HEK293T (cell line): ENCODE measurements around the gene SKOR1.

Experiments used
- CTCF ChIA-PET: fragments of 350-600 bp; formaldehyde crosslinking; extraction: SDS; loops from one replicate; lab custom pipeline; 2021; ENCODE audit warnings: antibody characterized with exemption, inconsistent platforms; lab: Yijun Ruan, JAX
- POLR2A ChIA-PET: fragments of 350-600 bp; formaldehyde crosslinking; extraction: SDS; loops from one replicate; lab custom pipeline; 2020; ENCODE audit warnings: antibody characterized with exemption, inconsistent platforms; lab: Yijun Ruan, JAX
- DNase-seq: peaks from one replicate; pipeline ENCODE4 v3.0.0; 2012; ENCODE audit warnings: mixed read lengths; ENCODE audit errors: extremely low spot score
- ARNT ChIP-seq: fragments of 450-650 bp; IDR thresholded peaks from 2 replicates; pipeline ENCODE4 v1.6.1; 2017; ENCODE audit warnings: mild to moderate bottlenecking
- BHLHE40 ChIP-seq: fragments of 450-650 bp; IDR thresholded peaks from 2 replicates; pipeline ENCODE4 v1.6.1; 2016; ENCODE audit warnings: mild to moderate bottlenecking, moderate library complexity, borderline replicate concordance
- CTBP1 ChIP-seq: fragments of 450-650 bp; IDR thresholded peaks from 2 replicates; pipeline ENCODE4 v1.6.1; 2016; ENCODE audit warnings: borderline replicate concordance
- ELF4 ChIP-seq: fragments of 450-650 bp; IDR thresholded peaks from 2 replicates; pipeline ENCODE4 v1.6.1; 2017; ENCODE audit warnings: antibody characterized with exemption
- FOXA1 ChIP-seq: fragments of 450-650 bp; IDR thresholded peaks from 2 replicates; pipeline ENCODE4 v1.6.1; 2016; ENCODE audit warnings: mild to moderate bottlenecking
- FOXK2 ChIP-seq: fragments of 450-650 bp; IDR thresholded peaks from 2 replicates; pipeline ENCODE4 v1.6.1; 2016; ENCODE audit warnings: mild to moderate bottlenecking
- FOXM1 ChIP-seq: fragments of 450-650 bp; IDR thresholded peaks from 2 replicates; pipeline ENCODE4 v1.6.1; 2017; ENCODE audit warnings: mild to moderate bottlenecking, borderline replicate concordance
- HDGF ChIP-seq: fragments of 450-650 bp; IDR thresholded peaks from 2 replicates; pipeline ENCODE4 v1.6.1; 2017; ENCODE audit warnings: antibody characterized with exemption, borderline replicate concordance
- L3MBTL2 ChIP-seq: fragments of 450-650 bp; conservative IDR thresholded peaks from 2 replicates; pipeline ENCODE4 v1.6.1; 2016; ENCODE audit warnings: mild to moderate bottlenecking
- LEF1 ChIP-seq: fragments of 450-650 bp; IDR thresholded peaks from 2 replicates; pipeline ENCODE4 v1.6.1; 2017; ENCODE audit warnings: mild to moderate bottlenecking, borderline replicate concordance
- NFRKB ChIP-seq: fragments of 450-650 bp; IDR thresholded peaks from 2 replicates; pipeline ENCODE4 v1.6.1; 2016; ENCODE audit warnings: mild to moderate bottlenecking, moderate library complexity
- PKNOX1 ChIP-seq: fragments of 450-650 bp; IDR thresholded peaks from 2 replicates; pipeline ENCODE4 v1.6.1; 2016
- SP1 ChIP-seq: fragments of 450-650 bp; IDR thresholded peaks from 2 replicates; pipeline ENCODE4 v1.6.1; 2017
- SUZ12 ChIP-seq: fragments of 450-650 bp; IDR thresholded peaks from 2 replicates; pipeline ENCODE4 v1.6.1; 2016; ENCODE audit warnings: mild to moderate bottlenecking
- TARDBP ChIP-seq: fragments of 450-650 bp; IDR thresholded peaks from 2 replicates; pipeline ENCODE4 v1.6.1; 2016
- ZNF384 ChIP-seq: fragments of 450-650 bp; IDR thresholded peaks from 2 replicates; pipeline ENCODE4 v1.6.1; 2016

Gene SKOR1

GRCh38 chr15:67834581-67835296 lies 9.4 kb downstream of the SKOR1 start:
- TF ChIP-seq FOXA1 (no peak), BHLHE40 (no peak), LEF1 (no peak), NFRKB (no peak), ARNT (no peak), PKNOX1 (no peak), L3MBTL2 (no peak), SUZ12 (no peak), ELF4 (no peak), CTBP1 (no peak), HDGF (no peak), SP1 (no peak), FOXK2 (no peak), FOXM1 (no peak), TARDBP (no peak)
- DNase-seq = no peak
- POLR2A ChIA-PET = no interaction called here
- CTCF ChIA-PET = interaction anchor here (0.7 kb wide), 1 partner anchor 372 kb away, joined by 3 read pairs; no protein-coding TSS in a partner anchor

- ChIA-PET CTCF (interaction anchor here (0.6 to 1.1 kb wide), 8 partner anchors 12 to 1137 kb away, joined by 3 to 9 read pairs (median 3); no protein-coding TSS in a partner anchor), POLR2A (no interaction called here)
- DNase-seq = no peak
- TF ChIP-seq PKNOX1 = no peak
- TF ChIP-seq SUZ12 = no peak
- no peak for TF ChIP-seq L3MBTL2
- TF ChIP-seq FOXA1 = no peak
- TF ChIP-seq FOXK2 = no peak
- TF ChIP-seq TARDBP = no peak
- no peak for TF ChIP-seq BHLHE40
- TF ChIP-seq SP1 = no peak
- TF ChIP-seq LEF1 = no peak
- no peak for TF ChIP-seq CTBP1
- no peak for TF ChIP-seq ELF4
- TF ChIP-seq ZNF384 = no peak
- TF ChIP-seq HDGF = no peak
- no peak for TF ChIP-seq ARNT
- TF ChIP-seq NFRKB = no peak
- TF ChIP-seq FOXM1 = no peak
These were observed 10.2 kb downstream of the SKOR1 start for GRCh38 chr15:67835297-67836133.

DNA sequence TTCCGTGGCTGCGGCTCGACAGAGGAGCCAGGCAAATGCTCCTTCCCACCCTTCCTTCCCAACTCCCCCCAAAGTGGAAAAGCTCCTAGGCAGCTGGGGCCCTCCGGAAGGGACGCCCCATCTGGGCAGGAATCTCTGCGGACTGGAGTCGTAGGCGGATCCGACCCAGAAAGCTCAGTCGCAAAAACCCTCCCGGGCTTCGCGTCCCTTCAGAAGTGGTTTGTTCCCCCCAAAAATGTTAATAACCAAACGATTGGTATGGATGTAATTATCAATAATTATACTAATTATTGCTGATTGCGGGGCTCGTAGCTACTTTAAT lies 10.8 kb downstream of the SKOR1 start:
- ChIA-PET POLR2A (no interaction called here), CTCF (interaction anchor here (0.6 to 1.1 kb wide), 7 partner anchors 12 to 1138 kb away, joined by 3 to 9 read pairs (median 3); no protein-coding TSS in a partner anchor)
- no peak for TF ChIP-seq SUZ12
- TF ChIP-seq CTBP1 = no peak
- TF ChIP-seq SP1 = no peak
- no peak for TF ChIP-seq TARDBP
- TF ChIP-seq NFRKB = no peak
- no peak for TF ChIP-seq BHLHE40
- no peak for TF ChIP-seq FOXA1
- TF ChIP-seq L3MBTL2 = no peak
- no peak for TF ChIP-seq HDGF
- TF ChIP-seq PKNOX1 = no peak
- no peak for TF ChIP-seq ELF4
- TF ChIP-seq FOXK2 = no peak
- TF ChIP-seq FOXM1 = no peak
- no peak for TF ChIP-seq ARNT
- no peak for TF ChIP-seq ZNF384
- no peak for TF ChIP-seq LEF1
- DNase-seq = no peak

DNA sequence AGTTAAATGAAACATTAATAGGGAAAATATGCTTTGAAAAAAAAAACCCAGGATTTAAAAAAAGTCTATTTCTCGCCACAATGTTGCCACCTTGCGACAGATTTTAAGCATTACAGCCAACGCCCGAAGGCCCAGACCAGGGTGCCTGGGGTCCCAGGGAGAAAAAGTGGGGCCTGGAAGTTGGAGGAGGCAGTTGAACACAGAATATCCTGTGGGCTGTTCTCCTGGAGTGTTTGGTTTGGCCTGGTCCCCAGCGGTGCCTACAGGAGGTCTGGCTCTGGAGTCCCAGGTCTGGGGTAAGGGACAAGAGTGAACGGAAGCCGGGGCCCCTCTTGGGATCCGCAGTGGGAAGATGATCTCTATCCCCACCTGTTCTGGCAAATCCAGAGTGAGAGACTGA lies 11.2 kb downstream of the SKOR1 start:
- no peak for TF ChIP-seq HDGF
- peak; percentile 89 for TF ChIP-seq ZNF384
- ChIA-PET POLR2A (no interaction called here), CTCF (interaction anchor here (0.6 to 1.1 kb wide), 6 partner anchors 13 to 765 kb away, joined by 3 to 9 read pairs (median 3); no protein-coding TSS in a partner anchor)
- no peak for DNase-seq

- TF ChIP-seq HDGF = no peak
- no peak for TF ChIP-seq CTBP1
- TF ChIP-seq FOXM1 = no peak
- TF ChIP-seq SUZ12 = no peak
- no peak for TF ChIP-seq FOXK2
- no peak for TF ChIP-seq PKNOX1
- TF ChIP-seq L3MBTL2 = no peak
- TF ChIP-seq ELF4 = no peak
- no peak for TF ChIP-seq ARNT
- TF ChIP-seq BHLHE40 = no peak
- TF ChIP-seq SP1 = no peak
- no peak for TF ChIP-seq FOXA1
- no peak for TF ChIP-seq LEF1
- ChIA-PET POLR2A (no interaction called here), CTCF (interaction anchor here (0.8 kb wide), 1 partner anchor 378 kb away, joined by 3 read pairs; no protein-coding TSS in a partner anchor)
- no peak for DNase-seq
These were observed 11.6 kb downstream of the SKOR1 start for GRCh38 chr15:67836955-67837354.
